Body of pancreas (tissue), 4 donors: ENCODE measurements around the gene GLT6D1.

Experiments used
- POLR2A ChIP-seq, 3 donors: fragments of 450-650 bp; IDR thresholded peaks; one replicate each; pipeline ENCODE4 v1.6.1; 2016; ENCODE audit warnings: antibody characterized with exemption in 3 of 3, mild to moderate bottlenecking in 2 of 3
- TF ChIP-seq, protein P1 (sequence below), 7 experiments: fragments of 450-650 bp in 4 of 7; fragments of 200-600 bp in 3 of 7; sonication (generic) in 3 of 7; IDR thresholded peaks; one replicate each; pipeline ENCODE4 v1.5.1; 2016 to 2019; ENCODE audit warnings: antibody characterized with exemption in 7 of 7

DNA sequence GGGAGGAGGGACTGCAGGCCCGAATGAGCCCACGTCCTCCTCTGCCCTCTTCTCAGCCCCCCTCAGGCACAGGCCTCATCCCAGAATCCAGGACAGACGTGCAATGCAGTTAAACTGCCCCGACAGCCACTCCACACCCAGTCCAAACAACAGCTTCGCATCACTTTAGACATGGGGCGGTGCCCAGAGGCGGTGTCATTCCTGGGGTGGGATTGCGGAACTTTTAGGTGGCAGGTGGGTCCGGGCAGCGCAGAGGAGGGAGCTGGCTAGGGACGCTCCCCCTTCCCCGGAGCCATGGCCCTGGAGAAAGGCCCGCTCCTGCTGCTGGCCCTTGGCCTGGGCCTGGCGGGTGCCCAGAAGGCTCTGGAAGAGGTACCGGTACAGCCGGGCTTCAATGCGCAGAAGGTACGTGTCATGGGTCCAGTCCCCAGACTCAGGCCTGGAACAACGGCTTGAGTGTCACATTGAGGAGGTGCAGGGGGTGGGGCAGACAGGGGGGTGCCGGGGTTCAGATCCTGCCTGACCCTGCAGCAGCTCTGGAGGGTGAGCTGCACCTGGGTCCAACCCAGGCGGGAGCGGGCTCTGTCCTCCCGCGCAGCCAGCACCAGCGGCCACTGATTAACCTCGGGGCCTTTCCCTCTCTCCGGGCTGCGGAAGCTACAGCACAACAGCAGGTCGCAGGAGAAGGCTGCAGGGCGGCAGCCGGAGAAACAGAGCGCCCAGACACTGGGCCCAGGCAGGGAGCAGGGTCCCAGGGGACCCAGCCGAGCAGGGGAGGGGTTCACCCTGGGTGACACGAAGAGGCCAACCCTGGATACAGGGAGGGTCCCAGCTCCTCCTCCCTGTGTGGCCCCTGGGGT, 25.2 kb downstream of the GLT6D1 start:
- TF ChIP-seq, protein P1, sequence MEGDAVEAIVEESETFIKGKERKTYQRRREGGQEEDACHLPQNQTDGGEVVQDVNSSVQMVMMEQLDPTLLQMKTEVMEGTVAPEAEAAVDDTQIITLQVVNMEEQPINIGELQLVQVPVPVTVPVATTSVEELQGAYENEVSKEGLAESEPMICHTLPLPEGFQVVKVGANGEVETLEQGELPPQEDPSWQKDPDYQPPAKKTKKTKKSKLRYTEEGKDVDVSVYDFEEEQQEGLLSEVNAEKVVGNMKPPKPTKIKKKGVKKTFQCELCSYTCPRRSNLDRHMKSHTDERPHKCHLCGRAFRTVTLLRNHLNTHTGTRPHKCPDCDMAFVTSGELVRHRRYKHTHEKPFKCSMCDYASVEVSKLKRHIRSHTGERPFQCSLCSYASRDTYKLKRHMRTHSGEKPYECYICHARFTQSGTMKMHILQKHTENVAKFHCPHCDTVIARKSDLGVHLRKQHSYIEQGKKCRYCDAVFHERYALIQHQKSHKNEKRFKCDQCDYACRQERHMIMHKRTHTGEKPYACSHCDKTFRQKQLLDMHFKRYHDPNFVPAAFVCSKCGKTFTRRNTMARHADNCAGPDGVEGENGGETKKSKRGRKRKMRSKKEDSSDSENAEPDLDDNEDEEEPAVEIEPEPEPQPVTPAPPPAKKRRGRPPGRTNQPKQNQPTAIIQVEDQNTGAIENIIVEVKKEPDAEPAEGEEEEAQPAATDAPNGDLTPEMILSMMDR (IDR thresholded peaks at IDR 0.05): no peak
- TF ChIP-seq POLR2A (IDR thresholded peaks at IDR 0.05): no peak
